ENCODE measurements around the gene EXTL1. TPM values are rescaled to one million over a fixed set of nuclear protein-coding genes. Genes with fewer than 3 reads are reported as not detected.

EXTL1 gene
- total RNA-seq, 1 experiment from 2014 or later, result 0.15 TPM

DNA sequence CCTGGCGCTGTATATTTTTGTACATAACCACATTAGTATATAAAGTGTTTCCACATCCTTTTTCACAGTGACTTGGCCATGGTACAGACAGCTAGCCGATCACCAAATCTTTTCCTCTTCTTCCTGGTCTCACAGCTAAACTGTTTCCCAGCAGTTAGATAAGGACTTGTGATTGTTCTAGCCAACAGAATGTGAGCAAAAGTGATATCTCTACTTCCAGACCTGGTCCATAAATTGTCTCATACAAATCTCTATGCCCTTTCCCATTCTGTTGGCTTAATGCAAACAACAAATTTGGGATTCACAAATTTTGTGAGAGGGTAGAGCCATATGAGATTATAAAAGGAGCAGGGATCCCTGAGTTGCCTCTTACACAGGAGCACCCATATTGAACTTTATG lies 43.2 kb upstream of the EXTL1 start:
- ChIA-PET CTCF (no interaction called here), RAD21 (ENCODE audit: low non-redundant PET in 1 of 2, low total read pairs in 2 of 2, uncharacterized antibody in 2 of 2, unreplicated experiment in 2 of 2) (no interaction called here), POLR2A (no interaction called here)
- H3K4me2 ChIP-seq (ENCODE audit: low read length), result no peak overlapping the region
- H3K9ac ChIP-seq (ENCODE audit: low read length), result no peak overlapping the region
- H2AFZ ChIP-seq (ENCODE audit: low read depth, low read length, poor library complexity, severe bottlenecking), result no peak overlapping the region
- TF ChIP-seq EZH2 (IDR thresholded peaks at IDR 0.05), result no peak
- TF ChIP-seq, protein P1, sequence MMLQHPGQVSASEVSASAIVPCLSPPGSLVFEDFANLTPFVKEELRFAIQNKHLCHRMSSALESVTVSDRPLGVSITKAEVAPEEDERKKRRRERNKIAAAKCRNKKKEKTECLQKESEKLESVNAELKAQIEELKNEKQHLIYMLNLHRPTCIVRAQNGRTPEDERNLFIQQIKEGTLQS (IDR thresholded peaks at IDR 0.05), result no peak
- TF ChIP-seq CEBPB (IDR thresholded peaks at IDR 0.05; ENCODE audit: low read depth), result no peak
- no peak for TF ChIP-seq POLR2A (IDR thresholded peaks at IDR 0.05; ENCODE audit: borderline replicate concordance, extremely low read depth, insufficient read depth, insufficient read length)
- no peak for TF ChIP-seq JUND (IDR thresholded peaks at IDR 0.05)
- TF ChIP-seq ZNF274 (IDR thresholded peaks at IDR 0.05; ENCODE audit: low read depth, low read length), result no peak
- no peak for TF ChIP-seq EGR1 (IDR thresholded peaks at IDR 0.05; ENCODE audit: low read depth)
- TF ChIP-seq, protein P2, sequence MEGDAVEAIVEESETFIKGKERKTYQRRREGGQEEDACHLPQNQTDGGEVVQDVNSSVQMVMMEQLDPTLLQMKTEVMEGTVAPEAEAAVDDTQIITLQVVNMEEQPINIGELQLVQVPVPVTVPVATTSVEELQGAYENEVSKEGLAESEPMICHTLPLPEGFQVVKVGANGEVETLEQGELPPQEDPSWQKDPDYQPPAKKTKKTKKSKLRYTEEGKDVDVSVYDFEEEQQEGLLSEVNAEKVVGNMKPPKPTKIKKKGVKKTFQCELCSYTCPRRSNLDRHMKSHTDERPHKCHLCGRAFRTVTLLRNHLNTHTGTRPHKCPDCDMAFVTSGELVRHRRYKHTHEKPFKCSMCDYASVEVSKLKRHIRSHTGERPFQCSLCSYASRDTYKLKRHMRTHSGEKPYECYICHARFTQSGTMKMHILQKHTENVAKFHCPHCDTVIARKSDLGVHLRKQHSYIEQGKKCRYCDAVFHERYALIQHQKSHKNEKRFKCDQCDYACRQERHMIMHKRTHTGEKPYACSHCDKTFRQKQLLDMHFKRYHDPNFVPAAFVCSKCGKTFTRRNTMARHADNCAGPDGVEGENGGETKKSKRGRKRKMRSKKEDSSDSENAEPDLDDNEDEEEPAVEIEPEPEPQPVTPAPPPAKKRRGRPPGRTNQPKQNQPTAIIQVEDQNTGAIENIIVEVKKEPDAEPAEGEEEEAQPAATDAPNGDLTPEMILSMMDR (IDR thresholded peaks at IDR 0.05 in 2 of 3, conservative IDR thresholded peaks at IDR 0.05 in 1 of 3; ENCODE audit: borderline replicate concordance in 1 of 3, insufficient read depth in 1 of 3, low read depth in 2 of 3, low read length in 2 of 3), result no peak
- no peak for TF ChIP-seq TCF7L2 (IDR thresholded peaks at IDR 0.05; ENCODE audit: borderline replicate concordance, extremely low read depth, insufficient read depth, insufficient read length)
- H3K4me1 ChIP-seq (ENCODE audit: control insufficient read depth in 1 of 2, insufficient read depth in 2 of 2, low read length in 2 of 2), result no peaks in the 10 kb centered on the region
- intact Hi-C loops (cut with micrococcal nuclease), result no loop called here
- peaks cover 4 to 21% of the 10 kb centered on the region in 2 experiments; a peak in 3 of 4 replicates for H3K36me3 ChIP-seq (ENCODE audit: control insufficient read depth in 1 of 2, insufficient read depth in 2 of 2, low read length in 2 of 2)
- no peaks in the 10 kb centered on the region for H3K79me2 ChIP-seq (ENCODE audit: insufficient read depth, low read length)
- H3K4me3 ChIP-seq (replicated peaks in 1 of 2; ENCODE audit: low read depth in 1 of 2, low read length in 2 of 2), result no peak overlapping the region
- ATAC-seq, result no peak
- no peaks in the 10 kb centered on the region for H4K20me1 ChIP-seq (ENCODE audit: insufficient read depth)
- BruUV-seq (replicated peaks), result no TSS peak
- no peaks in the 10 kb centered on the region for H3K27me3 ChIP-seq (ENCODE audit: insufficient read depth, low read length)
- no peaks in the 10 kb centered on the region for H3K9me3 ChIP-seq (ENCODE audit: control insufficient read depth in 1 of 2, insufficient read depth in 1 of 2, low read depth in 1 of 2, low read length in 2 of 2)
- no peak for DNase-seq (ENCODE audit: low read depth, low spot score)
- no peaks in the 10 kb centered on the region for H3K9me2 ChIP-seq (ENCODE audit: insufficient read depth)
- H3K27ac ChIP-seq (ENCODE audit: low read depth, low read length), result no peak overlapping the region

- no peak overlapping the region for H3K4me3 ChIP-seq (replicated peaks in 1 of 2; ENCODE audit: low read depth in 1 of 2, low read length in 2 of 2)
- no peaks in the 10 kb centered on the region for H3K4me1 ChIP-seq (ENCODE audit: control insufficient read depth in 1 of 2, insufficient read depth in 2 of 2, low read length in 2 of 2)
- ChIA-PET POLR2A (no interaction called here), RAD21 (ENCODE audit: low non-redundant PET in 1 of 2, low total read pairs in 2 of 2, uncharacterized antibody in 2 of 2, unreplicated experiment in 2 of 2) (no interaction called here), CTCF (no interaction called here)
- H2AFZ ChIP-seq (ENCODE audit: low read depth, low read length, poor library complexity, severe bottlenecking), result no peak overlapping the region
- H3K79me2 ChIP-seq (ENCODE audit: insufficient read depth, low read length), result no peaks in the 10 kb centered on the region
- no peaks in the 10 kb centered on the region for H4K20me1 ChIP-seq (ENCODE audit: insufficient read depth)
- no peak overlapping the region for H3K4me2 ChIP-seq (ENCODE audit: low read length)
- no peak for ATAC-seq
- BruUV-seq (replicated peaks), result no TSS peak
- H3K9ac ChIP-seq (ENCODE audit: low read length), result no peak overlapping the region
- no peaks in the 10 kb centered on the region for H3K9me2 ChIP-seq (ENCODE audit: insufficient read depth)
- no peaks in the 10 kb centered on the region for H3K27me3 ChIP-seq (ENCODE audit: insufficient read depth, low read length)
- TF ChIP-seq EZH2phosphoT487 (IDR thresholded peaks at IDR 0.05; ENCODE audit: borderline replicate concordance) (no peak), CEBPB (IDR thresholded peaks at IDR 0.05; ENCODE audit: low read depth) (no peak), ZFX (IDR thresholded peaks at IDR 0.05) (no peak), ELF1 (IDR thresholded peaks at IDR 0.05; ENCODE audit: borderline replicate concordance, low read depth) (no peak), ZNF274 (IDR thresholded peaks at IDR 0.05; ENCODE audit: low read depth, low read length) (no peak), JUND (IDR thresholded peaks at IDR 0.05) (no peak), SRF (IDR thresholded peaks at IDR 0.05; ENCODE audit: low read depth) (no peak), EGR1 (IDR thresholded peaks at IDR 0.05; ENCODE audit: low read depth) (no peak)
- TF ChIP-seq, protein P1 (IDR thresholded peaks at IDR 0.05), result no peak
- TF ChIP-seq, protein P2 (IDR thresholded peaks at IDR 0.05 in 2 of 3, conservative IDR thresholded peaks at IDR 0.05 in 1 of 3; ENCODE audit: borderline replicate concordance in 1 of 3, insufficient read depth in 1 of 3, low read depth in 2 of 3, low read length in 2 of 3), result no peak
- no peak overlapping the region for H3K27ac ChIP-seq (ENCODE audit: low read depth, low read length)
- intact Hi-C loops (cut with micrococcal nuclease), result no loop called here
- H3K36me3 ChIP-seq (ENCODE audit: control insufficient read depth in 1 of 2, insufficient read depth in 2 of 2, low read length in 2 of 2), result peaks cover 4 to 20% of the 10 kb centered on the region in 2 experiments; a peak in 3 of 4 replicates
- no peak for DNase-seq (ENCODE audit: low read depth, low spot score)
- H3K9me3 ChIP-seq (ENCODE audit: control insufficient read depth in 1 of 2, insufficient read depth in 1 of 2, low read depth in 1 of 2, low read length in 2 of 2), result no peaks in the 10 kb centered on the region
Observed at GRCh38 chr1:25979210-25979609, 42.4 kb upstream of the EXTL1 start.
